GM12874 (cell line): ENCODE measurements around the gene ZSWIM1.

Experiments
- CTCF ChIP-seq: IDR thresholded peaks from 2 replicates; pipeline ENCODE4 v1.5.1; 2011; ENCODE audit warnings: low read depth, mild to moderate bottlenecking, control low read depth, low read length, moderate library complexity; ENCODE audit not compliant: insufficient read depth

Gene ZSWIM1

GRCh38 chr20:45912344-45912682 lies 31.3 kb downstream of the ZSWIM1 start:
- no peak for TF ChIP-seq CTCF

DNA sequence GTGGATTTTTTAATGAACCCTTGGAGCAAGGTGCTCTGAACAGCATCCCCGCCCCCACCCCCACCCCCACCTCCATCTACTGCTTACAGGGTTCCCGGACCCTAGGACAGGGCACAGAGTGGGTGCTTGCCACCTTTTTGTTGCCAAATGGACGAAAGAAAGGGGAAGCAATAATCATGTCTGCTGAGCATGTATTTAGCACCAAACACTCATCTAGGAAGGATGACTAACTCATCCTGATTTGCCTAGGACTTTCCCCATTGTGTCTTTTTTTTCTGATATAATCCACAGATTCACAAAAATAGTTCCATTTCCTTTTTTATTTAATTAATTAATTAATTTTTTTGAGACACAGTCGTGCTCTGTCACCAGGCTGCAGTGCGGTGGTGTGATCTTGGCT lies 32.1 kb downstream of the ZSWIM1 start:
- TF ChIP-seq CTCF: no peak

DNA sequence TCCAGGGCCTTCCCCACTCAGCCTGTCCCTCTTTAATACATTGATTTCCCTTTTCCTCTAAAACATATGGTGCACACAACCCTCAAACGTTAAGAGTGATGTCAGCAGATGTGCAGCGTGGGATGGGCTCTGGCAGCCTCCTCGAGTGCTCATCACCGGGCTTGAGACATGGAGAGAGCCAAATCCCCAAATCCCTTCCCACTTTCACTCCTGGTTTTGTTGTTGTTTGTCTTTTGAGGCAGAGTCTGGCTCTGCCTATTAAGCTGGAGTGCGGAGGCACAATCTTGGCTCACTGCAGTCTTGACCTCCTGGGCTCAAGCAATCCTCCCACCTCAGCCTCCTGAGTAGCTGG lies 36.7 kb downstream of the ZSWIM1 start:
- no peak for TF ChIP-seq CTCF

DNA sequence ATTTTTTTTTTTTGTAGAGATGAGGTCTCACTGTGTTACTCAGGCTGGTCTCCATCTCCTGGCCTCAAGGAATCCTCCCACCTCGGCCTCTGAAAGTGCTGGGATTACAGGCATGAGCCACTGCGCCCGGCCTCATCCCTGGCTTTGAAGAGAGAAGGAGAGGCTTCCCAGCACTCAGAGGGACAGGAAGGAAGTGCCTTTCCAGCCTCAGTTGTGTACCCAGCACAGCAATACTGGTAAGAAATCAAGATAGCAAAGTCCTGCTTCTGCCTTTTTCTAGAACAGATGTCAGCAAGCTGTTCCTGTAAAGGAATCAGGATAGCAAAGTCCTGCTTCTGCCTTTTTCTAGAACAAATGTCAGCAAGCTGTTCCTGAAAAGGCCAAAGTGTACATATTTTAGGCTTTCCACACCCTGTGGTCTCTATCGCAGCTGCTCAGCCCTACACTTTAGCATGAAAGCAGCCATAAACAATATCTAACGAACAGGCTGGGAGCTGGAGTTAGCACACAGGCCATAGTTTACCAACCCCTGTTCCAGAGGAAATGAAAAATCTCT lies 37.2 kb downstream of the ZSWIM1 start:
- no peak for TF ChIP-seq CTCF

- no peak for TF ChIP-seq CTCF
These were observed 37.9 kb downstream of the ZSWIM1 start for GRCh38 chr20:45918779-45919537.

- no peak for TF ChIP-seq CTCF
These were observed 38.7 kb downstream of the ZSWIM1 start for GRCh38 chr20:45919542-45920399.
